Measurements from ENCODE around the gene HCST.

- no peak for TF ChIP-seq TOX (CRISPR knock-in tag; IDR thresholded peaks at IDR 0.05; ENCODE audit: borderline replicate concordance)
- TF ChIP-seq SNAI2 (CRISPR knock-in tag; IDR thresholded peaks at IDR 0.05): no peak
- TF ChIP-seq TCF4 (CRISPR knock-in tag; IDR thresholded peaks at IDR 0.05; ENCODE audit: borderline replicate concordance): no peak
Measured at GRCh38 chr19:35902870-35903475, 644 bp downstream of the HCST start.
